ENCODE data around the gene GDF9. TPM values are rescaled to one million over a fixed set of nuclear protein-coding genes. Genes with fewer than 3 reads are reported as not detected.

GDF9 gene
- total RNA-seq, 4 donors from 2014 or later = 0.23 to 0.37 (median 0.31) TPM; not detected in 1

GRCh38 chr5:132822650-132823480 lies 43.4 kb downstream of the GDF9 start:
- Histone ChIP-seq H3K27me3 (peaks cover 23% of the 10 kb centered on the region), H3K36me3 (peaks cover 0 to 23% of the 10 kb centered on the region in 2 donors), H3K9me3 (no peaks in the 10 kb centered on the region), H3K4me1 (peaks cover 0 to 38% (median 4%) of the 10 kb centered on the region in 3 donors), H3K4me3 (peak overlapping the region in 1 of 2 donors; percentile 40), H3K27ac (peak overlapping the region in 2 of 4 donors; percentile 3 to 60)
- peak; percentile 15 for ATAC-seq
- no peak for TF ChIP-seq POLR2AphosphoS5 (IDR thresholded peaks at IDR 0.05)
- TF ChIP-seq, protein P1, sequence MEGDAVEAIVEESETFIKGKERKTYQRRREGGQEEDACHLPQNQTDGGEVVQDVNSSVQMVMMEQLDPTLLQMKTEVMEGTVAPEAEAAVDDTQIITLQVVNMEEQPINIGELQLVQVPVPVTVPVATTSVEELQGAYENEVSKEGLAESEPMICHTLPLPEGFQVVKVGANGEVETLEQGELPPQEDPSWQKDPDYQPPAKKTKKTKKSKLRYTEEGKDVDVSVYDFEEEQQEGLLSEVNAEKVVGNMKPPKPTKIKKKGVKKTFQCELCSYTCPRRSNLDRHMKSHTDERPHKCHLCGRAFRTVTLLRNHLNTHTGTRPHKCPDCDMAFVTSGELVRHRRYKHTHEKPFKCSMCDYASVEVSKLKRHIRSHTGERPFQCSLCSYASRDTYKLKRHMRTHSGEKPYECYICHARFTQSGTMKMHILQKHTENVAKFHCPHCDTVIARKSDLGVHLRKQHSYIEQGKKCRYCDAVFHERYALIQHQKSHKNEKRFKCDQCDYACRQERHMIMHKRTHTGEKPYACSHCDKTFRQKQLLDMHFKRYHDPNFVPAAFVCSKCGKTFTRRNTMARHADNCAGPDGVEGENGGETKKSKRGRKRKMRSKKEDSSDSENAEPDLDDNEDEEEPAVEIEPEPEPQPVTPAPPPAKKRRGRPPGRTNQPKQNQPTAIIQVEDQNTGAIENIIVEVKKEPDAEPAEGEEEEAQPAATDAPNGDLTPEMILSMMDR (IDR thresholded peaks at IDR 0.05) = peak in 1 of 4 experiments; percentile 7
- no CpG with 5 or more reads among the region's 68 CpGs for WGBS, 2 donors (ENCODE audit: low coverage in 1 of 2)

GRCh38 chr5:132821791-132822190 lies 44.5 kb downstream of the GDF9 start:
- peaks cover 0 to 21% of the 10 kb centered on the region in 2 donors for H3K36me3 ChIP-seq
- peaks cover 0 to 37% (median 4%) of the 10 kb centered on the region in 3 donors for H3K4me1 ChIP-seq
- peak overlapping the region in 1 of 4 donors; percentile 26 for H3K27ac ChIP-seq
- peaks cover 23% of the 10 kb centered on the region for H3K27me3 ChIP-seq
- no peak overlapping the region for H3K4me3 ChIP-seq
- H3K9me3 ChIP-seq = no peaks in the 10 kb centered on the region
- TF ChIP-seq EP300 (IDR thresholded peaks at IDR 0.05) (no peak), POLR2A (IDR thresholded peaks at IDR 0.05) (no peak), POLR2AphosphoS5 (IDR thresholded peaks at IDR 0.05) (no peak)
- TF ChIP-seq, protein P1 (IDR thresholded peaks at IDR 0.05) = no peak
- no peak for ATAC-seq
- WGBS, 2 donors (ENCODE audit: low coverage in 1 of 2) = 88 to 89% methylated on average over 1 of the region's 1 CpG

GRCh38 chr5:132821350-132821749 lies 44.9 kb downstream of the GDF9 start:
- peaks cover 0 to 33% (median 4%) of the 10 kb centered on the region in 3 donors for H3K4me1 ChIP-seq
- no peaks in the 10 kb centered on the region for H3K9me3 ChIP-seq
- H3K36me3 ChIP-seq = peaks cover 0 to 17% of the 10 kb centered on the region in 2 donors
- TF ChIP-seq POLR2A (IDR thresholded peaks at IDR 0.05) (no peak), EP300 (IDR thresholded peaks at IDR 0.05) (no peak), POLR2AphosphoS5 (IDR thresholded peaks at IDR 0.05) (no peak)
- TF ChIP-seq, protein P1 (IDR thresholded peaks at IDR 0.05) = no peak
- WGBS, 2 donors (ENCODE audit: low coverage in 1 of 2) = 73 to 83% methylated on average over 1 to 3 of the region's 3 CpGs
- peak overlapping the region in 1 of 4 donors; percentile 26 for H3K27ac ChIP-seq
- no peak for ATAC-seq
- no peak overlapping the region for H3K4me3 ChIP-seq
- H3K27me3 ChIP-seq = peaks cover 23% of the 10 kb centered on the region

GRCh38 chr5:132820162-132820754 lies 46.0 kb downstream of the GDF9 start:
- TF ChIP-seq, protein P1 (IDR thresholded peaks at IDR 0.05) = peak in 3 of 4 experiments; percentile 86 to 92 (median 87)
- no peak for TF ChIP-seq POLR2AphosphoS5 (IDR thresholded peaks at IDR 0.05)
- Histone ChIP-seq H3K36me3 (peaks cover 0 to 9% of the 10 kb centered on the region in 2 donors), H3K27me3 (peaks cover 15% of the 10 kb centered on the region), H3K9me3 (no peaks in the 10 kb centered on the region), H3K4me3 (no peak overlapping the region), H3K27ac (peak overlapping the region in 1 of 4 donors; percentile 12), H3K4me1 (peaks cover 0 to 23% (median 4%) of the 10 kb centered on the region in 3 donors)
- 17 to 51% methylated on average over 5 to 14 of the region's 15 CpGs for WGBS, 2 donors (ENCODE audit: low coverage in 1 of 2)
- ATAC-seq = peak; percentile 85
